Measurements from ENCODE around the gene TXNDC8. TPM values are rescaled to one million over a fixed set of nuclear protein-coding genes. Genes with fewer than 3 reads are reported as not detected.

TXNDC8 gene
- not detected in 2 replicates for total RNA-seq

DNA sequence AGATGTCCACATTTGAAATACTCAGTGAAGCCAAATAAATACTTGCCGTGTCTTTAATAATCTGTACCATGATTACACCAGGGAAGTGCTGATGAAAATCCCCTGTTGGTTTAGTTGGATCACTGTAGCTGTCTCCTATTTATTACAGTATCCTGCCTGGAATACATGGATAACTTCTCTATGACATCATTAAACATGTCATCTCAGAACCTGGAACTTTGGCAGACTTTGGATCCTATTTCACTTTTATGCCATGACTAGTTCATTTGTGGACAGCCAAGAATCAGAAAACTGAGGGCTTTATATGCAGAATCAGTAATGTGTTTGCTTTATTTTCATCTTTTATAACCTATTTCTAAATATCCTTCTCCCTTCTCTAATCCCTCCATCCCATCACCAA lies at the start of gene TXNDC8:
Gene TXNDC8, minus strand, starts transcription at position 137 of the 400 bp plus-strand sequence.

DNA sequence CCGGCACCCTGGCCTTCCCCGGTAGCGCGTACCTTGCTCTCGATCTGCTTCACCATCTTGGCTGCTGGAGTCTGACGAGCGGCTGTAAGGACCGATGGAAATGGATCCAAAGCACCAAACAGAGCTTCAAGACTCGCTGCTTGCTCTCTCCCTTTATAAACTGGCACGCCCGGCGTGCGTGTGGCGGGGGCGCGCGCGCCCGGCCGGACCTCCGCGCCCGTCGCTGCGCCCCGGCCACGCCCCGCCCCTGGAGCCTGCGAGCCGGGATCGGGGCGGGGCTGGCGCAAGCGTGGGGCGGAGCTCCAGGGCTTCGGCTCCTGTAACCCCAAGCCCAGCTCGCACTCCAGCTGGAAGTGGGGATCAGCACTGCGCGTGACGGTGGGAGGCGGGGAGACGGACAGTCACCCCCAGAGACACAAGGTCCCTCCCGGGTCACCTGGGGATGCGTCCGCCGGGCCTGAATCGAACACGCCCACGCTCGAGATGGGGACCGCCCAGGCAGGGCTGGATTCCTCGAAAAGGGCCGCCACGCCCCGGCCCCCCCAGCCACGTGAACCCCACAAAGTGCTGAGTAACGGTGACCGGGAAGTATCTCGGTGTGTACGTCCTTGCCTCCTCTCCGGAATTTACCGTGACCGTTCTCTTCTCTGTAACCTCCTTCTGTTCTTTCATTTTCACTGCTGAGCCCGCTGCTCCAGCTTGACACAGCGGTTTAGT lies 81.1 kb downstream of the TXNDC8 start, which contains the start of gene TXN:
Gene TXN, minus strand, starts transcription at position 128 of the 717 bp plus-strand sequence. Its CDS starts 72 bp downstream, at position 56.

Other genes starting within 250 kb of the TXNDC8 start
- gene C9orf152, start 129.7 kb downstream of the TXNDC8 start, total RNA-seq = not detected in 2 replicates
- 426 and 479 TPM in 2 replicates for gene TXN, start 81.4 kb downstream of the TXNDC8 start, total RNA-seq
- gene SVEP1, start 241.9 kb upstream of the TXNDC8 start, total RNA-seq = 28.2 and 62.5 TPM in 2 replicates

Measured in bronchial smooth muscle cell (primary cell).